DMS53 treated with DMSO at 0.1 percent for 48 hours (cell line): Measurements from ENCODE around the gene PRKCA.

Experiments
- DNase-seq: peaks from one replicate; lab custom pipeline; 2025; ENCODE audit not compliant: unreplicated experiment; lab: John Stamatoyannopoulos, UW

The PRKCA gene

DNA sequence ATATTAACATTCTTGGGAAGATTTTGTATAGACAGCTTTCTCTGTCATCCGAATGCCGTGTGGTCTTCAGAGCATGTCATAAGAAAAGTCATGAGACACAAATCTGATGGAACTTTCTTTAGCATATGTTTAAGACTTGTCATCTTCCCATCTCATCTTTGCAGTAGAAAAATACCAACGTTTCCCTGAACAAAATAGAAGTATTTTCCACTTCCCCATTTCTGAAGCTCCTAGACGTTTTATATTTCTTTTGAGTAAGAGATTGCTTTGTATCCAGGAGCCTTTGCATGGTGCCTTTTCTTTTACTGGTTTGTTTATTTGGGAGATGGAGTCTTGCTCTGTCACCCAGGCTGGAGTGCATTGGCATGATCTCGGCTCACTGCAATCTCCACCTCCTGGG is 235.1 kb downstream of the PRKCA start:
- DNase-seq: no peak

DNA sequence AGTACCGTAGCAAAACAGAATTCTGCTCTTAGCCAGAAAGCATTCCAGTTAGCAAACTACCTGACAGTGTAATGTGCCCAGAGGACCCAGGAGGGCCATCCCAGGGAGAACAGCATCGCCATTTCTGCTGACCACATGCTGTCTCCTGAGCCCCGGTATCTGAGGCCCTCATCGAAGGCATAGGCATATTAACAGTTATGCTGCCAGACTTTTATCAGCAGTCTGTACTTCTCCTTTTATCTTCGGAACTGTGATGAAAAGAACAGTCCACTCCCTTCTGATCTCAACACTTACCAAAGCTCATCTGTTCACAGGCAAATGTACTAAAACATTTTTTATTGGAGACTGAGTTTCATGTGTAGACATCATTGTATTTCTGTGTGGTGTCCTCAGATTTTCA is 236.4 kb downstream of the PRKCA start:
- no peak for DNase-seq

DNA sequence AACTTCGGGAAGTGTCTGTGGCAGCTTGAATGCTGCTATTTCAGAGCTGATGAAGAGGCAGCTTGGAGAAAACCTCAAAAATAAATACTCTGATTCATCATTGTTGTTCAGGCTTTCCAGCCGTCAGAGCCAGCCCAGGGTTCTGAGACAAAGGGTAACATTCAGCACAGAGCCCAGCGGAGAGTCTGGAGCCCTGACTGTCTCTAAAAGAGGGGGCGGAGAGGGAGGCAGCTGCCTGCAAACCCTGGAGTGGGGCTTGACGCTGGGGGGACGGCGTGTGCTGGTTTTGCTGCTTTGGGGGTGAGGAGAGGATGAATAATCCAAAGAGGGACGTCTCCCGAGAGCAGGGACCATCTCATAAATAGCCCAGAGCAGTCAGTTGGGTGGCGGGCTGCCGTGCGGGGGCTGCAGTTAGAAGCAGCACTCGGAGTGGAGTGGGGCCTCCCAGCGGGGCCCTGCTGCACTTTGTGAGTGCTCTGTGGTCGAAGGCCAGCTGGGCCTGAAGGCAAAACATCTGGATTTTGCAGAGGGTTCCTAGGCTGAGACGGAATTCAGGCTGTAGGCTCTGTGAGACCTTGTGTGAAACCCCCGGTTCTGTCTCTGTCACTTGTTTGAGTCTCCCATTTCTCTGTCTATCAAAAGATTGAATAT is 237.8 kb downstream of the PRKCA start:
- no peak for DNase-seq

GRCh38 chr17:66541461-66542128 is 239.2 kb downstream of the PRKCA start:
- DNase-seq: no peak

GRCh38 chr17:66542129-66542966 is 239.9 kb downstream of the PRKCA start:
- DNase-seq: peak; percentile 6

DNA sequence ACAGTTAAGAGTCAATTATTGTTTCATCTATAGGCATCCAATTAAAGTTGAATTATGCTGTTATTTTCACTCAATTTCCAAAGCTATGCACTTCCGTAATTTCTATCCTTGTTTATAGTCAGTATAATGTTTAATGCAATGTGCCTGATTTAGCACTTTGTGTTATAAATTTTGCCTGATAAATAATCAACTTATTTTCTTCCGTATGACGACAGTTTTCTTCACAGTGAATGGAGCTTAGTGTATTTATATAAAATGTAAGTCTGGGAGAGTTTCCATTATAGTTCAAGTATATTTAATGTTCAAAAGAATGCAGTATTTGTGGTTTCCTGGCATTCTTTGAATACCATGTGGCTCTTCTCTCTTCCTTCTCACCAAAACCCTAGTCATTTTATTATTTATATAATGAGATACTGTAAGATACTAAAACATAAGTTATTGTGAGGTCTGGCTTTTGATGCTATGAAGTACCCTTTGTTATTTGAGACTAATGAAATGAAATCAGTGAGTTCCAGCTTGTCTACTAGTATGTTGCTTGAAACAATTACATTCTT is 240.6 kb downstream of the PRKCA start:
- no peak for DNase-seq

- no peak for DNase-seq
Measured at GRCh38 chr17:66543526-66543925, 241.1 kb downstream of the PRKCA start.

DNA sequence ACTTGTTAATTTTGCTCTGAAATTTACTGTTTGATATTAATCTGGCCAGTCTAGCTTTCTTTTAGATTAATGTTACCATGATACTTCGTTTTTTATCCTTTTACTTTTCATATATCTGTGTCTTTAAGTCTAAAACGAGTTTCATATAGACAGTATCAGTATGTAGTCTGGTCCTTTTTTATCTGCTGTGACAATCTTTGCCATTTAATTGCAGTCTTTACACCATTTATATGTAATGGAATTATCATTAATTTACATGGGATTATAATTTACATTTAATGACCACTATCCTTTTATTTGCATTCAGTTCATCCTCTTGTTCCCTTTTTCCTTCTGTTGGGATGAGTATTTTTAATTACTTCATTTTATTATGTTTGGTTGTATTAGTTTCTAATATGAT is 243.5 kb downstream of the PRKCA start:
- DNase-seq: no peak

DNA sequence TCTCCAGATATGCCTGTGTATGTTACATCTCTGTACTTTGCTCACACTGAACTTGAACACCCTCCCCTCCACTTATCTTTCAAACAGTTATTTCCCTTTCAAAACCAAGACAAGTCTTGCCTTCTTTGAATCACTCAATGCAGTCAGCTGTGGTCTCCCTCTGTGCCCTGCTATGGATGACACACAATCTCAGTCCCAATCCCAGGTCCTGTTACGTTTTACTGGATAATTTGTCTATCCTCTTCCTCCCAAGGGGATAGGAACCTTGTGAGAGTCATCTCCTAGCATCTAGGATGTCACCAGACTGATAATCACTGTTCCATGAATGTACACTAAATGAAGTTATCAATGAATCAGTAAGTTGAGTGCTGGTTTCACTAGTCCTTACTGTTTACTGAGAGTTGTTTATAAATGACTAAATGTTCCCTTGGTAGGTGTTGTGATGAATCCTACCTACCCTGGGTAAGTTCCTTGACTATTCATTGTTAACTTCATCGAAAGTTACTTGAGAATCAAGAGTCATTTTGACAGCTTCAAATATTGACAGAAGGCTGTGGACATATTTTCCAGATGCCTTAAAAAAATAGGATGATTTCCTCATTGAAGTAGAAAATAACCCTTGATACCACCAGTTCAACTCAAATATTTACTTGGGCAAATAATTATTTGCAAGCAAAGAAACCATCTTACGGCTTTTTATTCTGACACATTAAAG is 244.9 kb downstream of the PRKCA start:
- peak; percentile 70 for DNase-seq

- no peak for DNase-seq
Measured at GRCh38 chr17:66548158-66548557, 245.7 kb downstream of the PRKCA start.

- no peak for DNase-seq
Measured at GRCh38 chr17:66548659-66549310, 246.4 kb downstream of the PRKCA start.

DNA sequence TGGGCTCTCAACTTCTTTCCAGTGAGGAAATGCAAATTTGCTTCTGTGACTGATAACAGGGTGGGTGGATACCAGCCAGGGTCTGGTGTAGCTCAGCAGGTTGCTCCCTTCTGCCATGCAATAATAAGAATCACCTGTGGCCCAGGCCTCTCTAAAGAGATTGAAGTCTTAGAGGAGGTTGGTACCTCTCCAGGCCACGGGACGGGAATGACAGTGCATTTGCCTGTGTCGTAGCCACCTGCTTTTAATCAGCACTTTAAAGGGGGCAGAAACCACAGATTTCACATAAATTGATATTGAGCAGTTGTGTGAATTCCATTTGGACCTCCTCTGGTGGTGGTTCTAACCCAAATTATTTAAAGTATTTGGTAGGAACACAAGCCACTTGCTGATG is 246.9 kb downstream of the PRKCA start:
- no peak for DNase-seq

DNA sequence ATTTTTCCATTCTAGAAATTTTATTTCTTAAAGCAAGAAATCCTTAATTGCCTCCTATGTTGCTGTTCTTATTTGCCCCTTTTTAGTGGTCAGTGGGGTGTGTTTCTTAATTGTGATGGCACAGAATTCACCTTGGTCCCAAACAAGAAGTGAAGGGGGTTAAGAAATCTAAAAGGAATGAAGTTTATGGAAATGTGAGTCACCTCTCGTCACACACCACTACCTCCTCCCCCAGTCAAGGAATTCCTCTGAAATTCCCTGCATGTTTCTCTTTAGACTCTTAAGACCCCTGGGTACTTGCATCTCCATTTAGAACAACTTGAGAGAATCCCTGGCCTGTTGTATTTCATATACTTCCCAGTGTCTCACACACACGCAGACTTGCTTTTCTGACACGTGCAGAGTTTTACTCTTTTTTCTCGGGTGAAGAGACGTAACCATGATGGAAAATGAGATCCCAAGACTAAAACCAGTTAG is 247.4 kb downstream of the PRKCA start:
- no peak for DNase-seq

GRCh38 chr17:66551839-66552238 is 249.4 kb downstream of the PRKCA start:
- peak; percentile 57 for DNase-seq

GRCh38 chr17:66552371-66552770 is 250.0 kb downstream of the PRKCA start:
- no peak for DNase-seq

DNA sequence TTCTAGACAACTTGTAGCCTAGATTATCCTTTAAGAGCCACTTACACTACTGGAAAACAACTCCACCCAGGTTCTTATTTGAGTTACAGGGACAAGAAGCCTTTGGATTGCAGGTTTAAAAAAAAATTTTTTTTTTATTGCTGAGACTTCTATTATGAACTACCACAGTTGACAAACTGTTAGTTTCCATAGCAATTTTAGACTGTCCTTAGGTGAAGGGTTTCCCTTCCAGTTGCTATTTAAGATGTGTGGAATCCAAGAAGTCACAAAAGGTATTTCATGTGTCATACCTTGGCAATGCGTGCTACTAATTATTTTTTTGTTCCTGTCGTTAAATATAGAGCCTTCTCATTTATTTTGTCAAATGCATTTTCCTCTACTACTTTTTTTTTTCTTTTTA is 253.2 kb downstream of the PRKCA start:
- DNase-seq: no peak

DNA sequence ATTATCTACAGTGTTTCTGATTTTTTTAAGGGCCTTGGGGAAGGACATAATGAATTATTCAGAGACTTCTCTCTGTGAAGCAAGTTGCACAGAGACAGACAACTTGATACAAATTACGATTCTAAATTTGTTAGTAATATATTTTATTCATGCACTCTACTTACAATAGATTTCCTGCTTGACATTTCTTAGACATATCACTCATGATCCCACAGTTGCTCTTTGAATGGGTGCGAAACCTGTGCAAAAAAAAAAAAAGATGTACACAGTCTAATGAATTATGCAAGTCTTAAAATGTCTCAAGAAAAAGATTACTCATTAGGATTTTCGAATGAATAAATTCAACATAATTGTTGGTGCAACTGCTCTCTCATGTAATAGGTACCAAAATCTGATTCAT is 254.8 kb downstream of the PRKCA start:
- DNase-seq: no peak

DNA sequence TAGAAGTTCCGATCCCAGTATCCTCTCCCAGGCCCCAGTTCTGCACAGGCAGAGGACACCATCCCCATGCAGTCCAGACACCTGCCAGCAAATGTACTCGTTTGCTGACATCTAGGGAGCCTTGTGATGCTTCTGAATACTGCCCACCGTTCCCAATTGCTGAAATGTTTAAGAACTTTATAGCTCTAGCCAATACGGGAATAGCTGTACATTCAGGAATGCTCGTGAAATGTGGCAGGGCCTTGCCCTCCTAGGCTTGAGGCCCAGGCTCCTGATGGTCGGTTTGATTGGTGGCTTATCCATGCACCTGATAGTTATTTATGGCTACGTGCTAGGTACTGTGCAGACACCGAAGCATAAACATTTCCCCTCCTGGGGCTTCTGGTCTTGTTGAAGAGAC is 255.5 kb downstream of the PRKCA start:
- no peak for DNase-seq

DNA sequence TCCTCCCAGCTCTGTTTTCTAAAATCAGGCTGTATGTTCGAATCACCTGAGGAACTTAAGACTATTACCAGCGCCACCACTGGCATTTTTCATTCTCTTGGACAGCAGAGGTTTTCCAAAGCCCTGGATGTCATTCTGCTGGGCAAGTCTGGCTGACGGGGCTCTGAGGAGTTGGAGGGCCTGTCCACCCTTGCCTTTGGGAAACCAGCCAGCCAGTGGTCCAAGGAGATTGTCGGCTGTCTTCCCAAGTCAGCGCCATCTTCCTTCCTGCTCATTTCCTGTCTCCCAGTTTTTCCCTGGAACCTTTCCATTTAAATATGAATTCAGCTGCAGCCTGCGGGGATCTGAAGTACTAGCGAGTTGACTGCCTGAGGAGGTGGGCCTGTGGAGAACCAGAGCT is 258.3 kb downstream of the PRKCA start:
- DNase-seq: no peak

DNA sequence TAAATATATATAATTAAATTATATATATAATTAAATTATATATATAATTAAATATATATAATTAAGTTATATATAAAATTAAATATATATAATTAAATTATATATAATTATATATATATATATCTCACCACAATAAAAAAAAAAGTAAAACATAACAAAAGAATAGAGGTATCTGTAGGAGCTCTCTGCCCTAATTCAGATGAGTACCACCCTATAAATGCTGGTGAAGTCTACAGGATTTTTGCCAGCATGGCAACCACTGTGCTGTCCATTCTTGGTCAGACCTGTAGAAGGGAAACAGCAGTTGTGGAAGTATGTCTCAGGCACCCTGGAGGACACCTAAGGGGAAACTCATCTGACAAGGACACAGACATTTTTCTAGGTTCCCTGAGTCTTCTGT is 259.7 kb downstream of the PRKCA start:
- no peak for DNase-seq
